Coronary artery (tissue), 2 donors: Measurements from ENCODE around the gene SCN1A.

ENCODE experiments used
- DNase-seq: peaks from one replicate; pipeline ENCODE4 v3.0.0-alpha.2; 2017; ENCODE audit warnings: low spot score
- H3K27ac ChIP-seq, 2 donors: fragments of 200-600 bp; sonication (generic); one replicate each; pipeline ENCODE4 v1.5.1; 2016 to 2019
- H3K4me3 ChIP-seq: fragments of 200-600 bp; sonication (generic); 2 replicates; pipeline ENCODE4 v1.5.1; 2016; ENCODE audit warnings: mild to moderate bottlenecking, moderate library complexity
- CTCF ChIP-seq: fragments of 200-600 bp; sonication (generic); IDR thresholded peaks from one replicate; pipeline ENCODE4 v1.5.1; 2019; ENCODE audit warnings: antibody characterized with exemption

The SCN1A gene

GRCh38 chr2:166125557-166125956 lies 2.3 kb downstream of the SCN1A start:
- Histone ChIP-seq H3K27ac (no peak overlapping the region), H3K4me3 (no peak overlapping the region)
- no peak for TF ChIP-seq CTCF
- DNase-seq: no peak

- no peak overlapping the region for H3K4me3 ChIP-seq
Observed at GRCh38 chr2:166118180-166118579, 9.6 kb downstream of the SCN1A start.

GRCh38 chr2:166117491-166117890 lies 10.3 kb downstream of the SCN1A start:
- DNase-seq: no peak
- no peak for TF ChIP-seq CTCF
- Histone ChIP-seq H3K27ac (no peak overlapping the region), H3K4me3 (no peak overlapping the region)

More at GRCh38 chr2:166118180-166118579, 9.6 kb downstream of the SCN1A start:
- H3K27ac ChIP-seq: no peak overlapping the region
- no peak for TF ChIP-seq CTCF
- DNase-seq: no peak

GRCh38 chr2:166115589-166115988 lies 12.2 kb downstream of the SCN1A start:
- DNase-seq: no peak
- no peak overlapping the region for H3K27ac ChIP-seq
- H3K4me3 ChIP-seq: no peak overlapping the region
- TF ChIP-seq CTCF: no peak

- no peak for TF ChIP-seq CTCF
- Histone ChIP-seq H3K4me3 (no peak overlapping the region), H3K27ac (no peak overlapping the region)
- DNase-seq: no peak
Observed at GRCh38 chr2:166112193-166112605, 15.6 kb downstream of the SCN1A start.

- no peak overlapping the region for H3K27ac ChIP-seq
- DNase-seq: no peak
- H3K4me3 ChIP-seq: no peak overlapping the region
- no peak for TF ChIP-seq CTCF
Observed at GRCh38 chr2:166106431-166107015, 21.3 kb downstream of the SCN1A start.

- DNase-seq: no peak
- Histone ChIP-seq H3K27ac (no peak overlapping the region), H3K4me3 (no peak overlapping the region)
- no peak for TF ChIP-seq CTCF
Observed at GRCh38 chr2:166104773-166105172, 23.0 kb downstream of the SCN1A start.
